ENCODE measurements around the gene SNAP23.

Gene SNAP23

DNA sequence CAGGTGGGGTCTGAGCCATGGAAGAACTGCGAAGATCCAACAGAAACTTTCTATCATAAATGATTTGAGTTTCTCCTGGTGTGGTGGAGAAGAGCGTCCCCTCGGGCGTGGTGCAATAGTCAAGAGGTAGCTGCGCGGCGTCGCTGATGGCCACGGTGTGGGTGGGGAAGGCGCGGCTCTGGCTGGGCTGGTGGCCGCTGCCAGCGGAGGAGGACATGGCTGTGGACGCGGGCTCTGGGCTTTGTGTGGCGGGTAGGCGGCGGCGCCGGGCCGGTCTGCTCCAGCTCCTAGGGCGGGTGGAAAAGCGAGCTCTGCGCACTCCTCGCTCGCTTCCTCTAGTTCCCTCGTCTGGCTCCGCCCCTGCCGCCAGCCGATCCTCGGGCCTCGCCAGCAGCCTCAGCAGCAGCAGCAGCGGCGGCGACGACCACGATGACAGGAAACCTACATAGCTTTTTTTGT lies 85.9 kb downstream of the SNAP23 start:
- no peaks in the 10 kb centered on the region for H3K27me3 ChIP-seq
- DNase-seq = peak; percentile 92
- H3K4me1 ChIP-seq = peaks cover 23% of the 10 kb centered on the region
- no peaks in the 10 kb centered on the region; the same call in 1 of the 2 replicates for H3K36me3 ChIP-seq
- H3K9me3 ChIP-seq = no peaks in the 10 kb centered on the region
- H3K4me3 ChIP-seq (ENCODE audit: low read depth, low read length) = peak overlapping the region; percentile 56
- TF ChIP-seq, protein P1, sequence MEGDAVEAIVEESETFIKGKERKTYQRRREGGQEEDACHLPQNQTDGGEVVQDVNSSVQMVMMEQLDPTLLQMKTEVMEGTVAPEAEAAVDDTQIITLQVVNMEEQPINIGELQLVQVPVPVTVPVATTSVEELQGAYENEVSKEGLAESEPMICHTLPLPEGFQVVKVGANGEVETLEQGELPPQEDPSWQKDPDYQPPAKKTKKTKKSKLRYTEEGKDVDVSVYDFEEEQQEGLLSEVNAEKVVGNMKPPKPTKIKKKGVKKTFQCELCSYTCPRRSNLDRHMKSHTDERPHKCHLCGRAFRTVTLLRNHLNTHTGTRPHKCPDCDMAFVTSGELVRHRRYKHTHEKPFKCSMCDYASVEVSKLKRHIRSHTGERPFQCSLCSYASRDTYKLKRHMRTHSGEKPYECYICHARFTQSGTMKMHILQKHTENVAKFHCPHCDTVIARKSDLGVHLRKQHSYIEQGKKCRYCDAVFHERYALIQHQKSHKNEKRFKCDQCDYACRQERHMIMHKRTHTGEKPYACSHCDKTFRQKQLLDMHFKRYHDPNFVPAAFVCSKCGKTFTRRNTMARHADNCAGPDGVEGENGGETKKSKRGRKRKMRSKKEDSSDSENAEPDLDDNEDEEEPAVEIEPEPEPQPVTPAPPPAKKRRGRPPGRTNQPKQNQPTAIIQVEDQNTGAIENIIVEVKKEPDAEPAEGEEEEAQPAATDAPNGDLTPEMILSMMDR (IDR thresholded peaks at IDR 0.05; ENCODE audit: low read depth, low read length) = no peak

Data from BE2C (cell line).